HEK293T (cell line): ENCODE data around the gene CEP192.

Experiments
- CTCF ChIA-PET: fragments of 350-600 bp; formaldehyde crosslinking; extraction: SDS; loops from one replicate; lab custom pipeline; 2021; ENCODE audit warnings: antibody characterized with exemption, inconsistent platforms; lab: Yijun Ruan, JAX
- POLR2A ChIA-PET: fragments of 350-600 bp; formaldehyde crosslinking; extraction: SDS; loops from one replicate; lab custom pipeline; 2020; ENCODE audit warnings: antibody characterized with exemption, inconsistent platforms; lab: Yijun Ruan, JAX
- DNase-seq: peaks from one replicate; pipeline ENCODE4 v3.0.0; 2012; ENCODE audit warnings: mixed read lengths; ENCODE audit errors: extremely low spot score
- ARNT ChIP-seq: fragments of 450-650 bp; IDR thresholded peaks from 2 replicates; pipeline ENCODE4 v1.6.1; 2017; ENCODE audit warnings: mild to moderate bottlenecking
- BHLHE40 ChIP-seq: fragments of 450-650 bp; IDR thresholded peaks from 2 replicates; pipeline ENCODE4 v1.6.1; 2016; ENCODE audit warnings: mild to moderate bottlenecking, moderate library complexity, borderline replicate concordance
- CTBP1 ChIP-seq: fragments of 450-650 bp; IDR thresholded peaks from 2 replicates; pipeline ENCODE4 v1.6.1; 2016; ENCODE audit warnings: borderline replicate concordance
- ELF4 ChIP-seq: fragments of 450-650 bp; IDR thresholded peaks from 2 replicates; pipeline ENCODE4 v1.6.1; 2017; ENCODE audit warnings: antibody characterized with exemption
- FOXA1 ChIP-seq: fragments of 450-650 bp; IDR thresholded peaks from 2 replicates; pipeline ENCODE4 v1.6.1; 2016; ENCODE audit warnings: mild to moderate bottlenecking
- FOXK2 ChIP-seq: fragments of 450-650 bp; IDR thresholded peaks from 2 replicates; pipeline ENCODE4 v1.6.1; 2016; ENCODE audit warnings: mild to moderate bottlenecking
- FOXM1 ChIP-seq: fragments of 450-650 bp; IDR thresholded peaks from 2 replicates; pipeline ENCODE4 v1.6.1; 2017; ENCODE audit warnings: mild to moderate bottlenecking, borderline replicate concordance
- HDGF ChIP-seq: fragments of 450-650 bp; IDR thresholded peaks from 2 replicates; pipeline ENCODE4 v1.6.1; 2017; ENCODE audit warnings: antibody characterized with exemption, borderline replicate concordance
- L3MBTL2 ChIP-seq: fragments of 450-650 bp; conservative IDR thresholded peaks from 2 replicates; pipeline ENCODE4 v1.6.1; 2016; ENCODE audit warnings: mild to moderate bottlenecking
- LEF1 ChIP-seq: fragments of 450-650 bp; IDR thresholded peaks from 2 replicates; pipeline ENCODE4 v1.6.1; 2017; ENCODE audit warnings: mild to moderate bottlenecking, borderline replicate concordance
- NFRKB ChIP-seq: fragments of 450-650 bp; IDR thresholded peaks from 2 replicates; pipeline ENCODE4 v1.6.1; 2016; ENCODE audit warnings: mild to moderate bottlenecking, moderate library complexity
- PKNOX1 ChIP-seq: fragments of 450-650 bp; IDR thresholded peaks from 2 replicates; pipeline ENCODE4 v1.6.1; 2016
- SP1 ChIP-seq: fragments of 450-650 bp; IDR thresholded peaks from 2 replicates; pipeline ENCODE4 v1.6.1; 2017
- SUZ12 ChIP-seq: fragments of 450-650 bp; IDR thresholded peaks from 2 replicates; pipeline ENCODE4 v1.6.1; 2016; ENCODE audit warnings: mild to moderate bottlenecking
- TARDBP ChIP-seq: fragments of 450-650 bp; IDR thresholded peaks from 2 replicates; pipeline ENCODE4 v1.6.1; 2016
- ZNF384 ChIP-seq: fragments of 450-650 bp; IDR thresholded peaks from 2 replicates; pipeline ENCODE4 v1.6.1; 2016

Gene CEP192

GRCh38 chr18:13112982-13113381 lies 121.8 kb downstream of the CEP192 start:
- POLR2A ChIA-PET, result no interaction called here

GRCh38 chr18:13120255-13120654 lies 129.1 kb downstream of the CEP192 start:
- CTCF ChIA-PET, result no interaction called here
- no peak for TF ChIP-seq FOXK2
- TF ChIP-seq ELF4, result no peak
- no peak for TF ChIP-seq CTBP1
- no peak for TF ChIP-seq NFRKB
- TF ChIP-seq HDGF, result no peak
- TF ChIP-seq ZNF384, result no peak
- no peak for TF ChIP-seq SP1
- TF ChIP-seq L3MBTL2, result no peak
- no peak for TF ChIP-seq FOXM1
- no peak for TF ChIP-seq TARDBP
- TF ChIP-seq ARNT, result no peak
- TF ChIP-seq PKNOX1, result no peak
- TF ChIP-seq LEF1, result no peak
- no peak for TF ChIP-seq FOXA1
- no peak for TF ChIP-seq BHLHE40
- no peak for TF ChIP-seq SUZ12
- POLR2A ChIA-PET, result no interaction called here
- no peak for DNase-seq

More at GRCh38 chr18:13112982-13113381, 121.8 kb downstream of the CEP192 start:
- peak; percentile 28 for DNase-seq
- TF ChIP-seq FOXA1 (no peak), FOXM1 (no peak), BHLHE40 (no peak), ARNT (no peak), SUZ12 (no peak), PKNOX1 (no peak), ELF4 (no peak), ZNF384 (no peak), TARDBP (no peak), SP1 (no peak), NFRKB (no peak), CTBP1 (no peak), FOXK2 (no peak), L3MBTL2 (no peak), LEF1 (no peak)
- CTCF ChIA-PET, result no interaction called here

- TF ChIP-seq PKNOX1 (no peak), LEF1 (no peak), BHLHE40 (no peak), FOXA1 (no peak), CTBP1 (no peak), ZNF384 (no peak), HDGF (no peak), SUZ12 (no peak), SP1 (no peak), L3MBTL2 (no peak), NFRKB (no peak), FOXM1 (no peak), FOXK2 (no peak), ELF4 (no peak), ARNT (no peak), TARDBP (no peak)
- ChIA-PET CTCF (interaction anchor here (0.8 kb wide), 1 partner anchor 437 kb away, joined by 3 read pairs; no protein-coding TSS in a partner anchor), POLR2A (no interaction called here)
- no peak for DNase-seq
Measured at GRCh38 chr18:13120983-13121441, 129.8 kb downstream of the CEP192 start.

GRCh38 chr18:13124411-13124810 lies 133.2 kb downstream of the CEP192 start:
- no peak for DNase-seq
- ChIA-PET POLR2A (no interaction called here), CTCF (interaction anchor here (0.7 kb wide), 1 partner anchor 305 kb away, joined by 15 read pairs; no protein-coding TSS in a partner anchor)
- TF ChIP-seq LEF1 (no peak), PKNOX1 (no peak), FOXM1 (no peak), L3MBTL2 (no peak), SP1 (no peak), HDGF (no peak), CTBP1 (no peak), ZNF384 (no peak), NFRKB (no peak), ARNT (no peak), FOXK2 (no peak), TARDBP (no peak), SUZ12 (no peak), BHLHE40 (no peak), FOXA1 (no peak), ELF4 (no peak)

GRCh38 chr18:13125191-13125590 lies 134.0 kb downstream of the CEP192 start:
- ChIA-PET POLR2A (no interaction called here), CTCF (no interaction called here)
- TF ChIP-seq ARNT (no peak), NFRKB (no peak), L3MBTL2 (no peak), CTBP1 (no peak), LEF1 (no peak), BHLHE40 (no peak)
- DNase-seq, result no peak
